ENCODE measurements around the gene NDUFAB1. TPM values are rescaled to one million over a fixed set of nuclear protein-coding genes. Genes with fewer than 3 reads are reported as not detected.
"Not testable (repeated sequence)": the region's sequence is repeated elsewhere in the genome, so short reads cannot be mapped to it uniquely, and the experiment has no call there.

Gene NDUFAB1
- total and polyA plus RNA-seq, 12 donors, result 67.6 to 306 (median 126) TPM

DNA sequence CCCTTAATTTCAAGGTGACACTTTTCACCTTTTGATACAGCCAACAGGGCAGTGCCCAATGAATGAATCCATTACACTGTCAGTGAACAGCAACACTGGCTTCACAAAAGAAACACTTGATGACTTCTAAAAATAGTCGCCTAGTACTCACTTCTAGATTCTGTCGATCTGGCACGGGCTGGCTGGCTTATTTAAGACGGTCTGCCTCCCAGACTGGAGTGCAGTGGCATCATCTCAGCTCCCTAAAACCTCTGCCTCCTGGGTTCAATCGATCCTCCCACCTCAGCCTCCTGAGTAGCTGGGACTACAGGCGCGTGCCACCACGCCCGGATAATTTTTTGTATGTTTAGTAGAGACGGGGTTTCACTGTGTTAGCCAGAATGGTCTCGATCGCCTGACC lies 1.9 kb downstream of the NDUFAB1 start:
- H3K4me3 ChIP-seq, result no peak overlapping the region
- intact Hi-C loops (cut with DNase I), result no loop called here
- DNase-seq, result no peak
- TF ChIP-seq POLR2A (IDR thresholded peaks at IDR 0.05), result no peak
- TF ChIP-seq, protein P1, sequence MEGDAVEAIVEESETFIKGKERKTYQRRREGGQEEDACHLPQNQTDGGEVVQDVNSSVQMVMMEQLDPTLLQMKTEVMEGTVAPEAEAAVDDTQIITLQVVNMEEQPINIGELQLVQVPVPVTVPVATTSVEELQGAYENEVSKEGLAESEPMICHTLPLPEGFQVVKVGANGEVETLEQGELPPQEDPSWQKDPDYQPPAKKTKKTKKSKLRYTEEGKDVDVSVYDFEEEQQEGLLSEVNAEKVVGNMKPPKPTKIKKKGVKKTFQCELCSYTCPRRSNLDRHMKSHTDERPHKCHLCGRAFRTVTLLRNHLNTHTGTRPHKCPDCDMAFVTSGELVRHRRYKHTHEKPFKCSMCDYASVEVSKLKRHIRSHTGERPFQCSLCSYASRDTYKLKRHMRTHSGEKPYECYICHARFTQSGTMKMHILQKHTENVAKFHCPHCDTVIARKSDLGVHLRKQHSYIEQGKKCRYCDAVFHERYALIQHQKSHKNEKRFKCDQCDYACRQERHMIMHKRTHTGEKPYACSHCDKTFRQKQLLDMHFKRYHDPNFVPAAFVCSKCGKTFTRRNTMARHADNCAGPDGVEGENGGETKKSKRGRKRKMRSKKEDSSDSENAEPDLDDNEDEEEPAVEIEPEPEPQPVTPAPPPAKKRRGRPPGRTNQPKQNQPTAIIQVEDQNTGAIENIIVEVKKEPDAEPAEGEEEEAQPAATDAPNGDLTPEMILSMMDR (IDR thresholded peaks at IDR 0.05), result no peak
- no peak overlapping the region for H3K27ac ChIP-seq
- H3K9me3 ChIP-seq (replicated peaks in 1 of 3), result no peaks in the 10 kb centered on the region
- no peaks in the 10 kb centered on the region for H3K27me3 ChIP-seq
- WGBS, 4 donors, result 87 to 99% (median 96%) methylated on average over 9 to 12 of the region's 12 CpGs
- peaks cover 0 to 36% of the 10 kb centered on the region in 2 donors for H3K36me3 ChIP-seq (replicated peaks in 1 of 2)
- peaks cover 12 to 17% of the 10 kb centered on the region in 2 donors for H3K4me1 ChIP-seq (replicated peaks in 1 of 2)

DNA sequence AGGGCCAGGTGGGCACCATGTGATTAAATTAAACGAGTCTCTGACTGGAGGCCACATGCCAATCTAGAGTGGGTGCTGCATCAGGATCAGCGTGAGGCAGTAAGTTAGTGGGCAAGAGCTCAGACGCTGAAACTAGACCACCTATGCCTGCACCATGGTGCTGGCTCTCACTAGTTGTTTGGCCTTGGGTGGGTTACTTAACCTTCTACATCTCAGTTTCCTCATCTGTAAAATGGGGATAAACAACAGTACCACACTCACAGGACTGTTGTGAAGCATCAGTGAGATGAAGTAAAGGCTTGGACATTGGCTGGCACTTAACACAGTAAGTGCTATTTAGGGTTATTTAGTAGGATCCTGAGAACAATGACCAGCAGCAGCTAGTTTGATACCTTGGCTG lies 5.9 kb downstream of the NDUFAB1 start:
- Histone ChIP-seq H3K36me3 (replicated peaks in 1 of 2) (peaks cover 0 to 74% of the 10 kb centered on the region in 2 donors), H3K4me1 (replicated peaks in 1 of 2) (peaks cover 9 to 13% of the 10 kb centered on the region in 2 donors), H3K27me3 (no peaks in the 10 kb centered on the region), H3K4me3 (no peak overlapping the region), H3K9me3 (replicated peaks in 1 of 3) (no peaks in the 10 kb centered on the region), H3K27ac (no peak overlapping the region)
- intact Hi-C loops (cut with DNase I), result no loop called here
- no peak for DNase-seq
- 92 to 100% (median 97%) methylated on average over 2 to 3 of the region's 3 CpGs for WGBS, 4 donors
- TF ChIP-seq, protein P1 (IDR thresholded peaks at IDR 0.05), result no peak
- TF ChIP-seq POLR2A (IDR thresholded peaks at IDR 0.05), result no peak

DNA sequence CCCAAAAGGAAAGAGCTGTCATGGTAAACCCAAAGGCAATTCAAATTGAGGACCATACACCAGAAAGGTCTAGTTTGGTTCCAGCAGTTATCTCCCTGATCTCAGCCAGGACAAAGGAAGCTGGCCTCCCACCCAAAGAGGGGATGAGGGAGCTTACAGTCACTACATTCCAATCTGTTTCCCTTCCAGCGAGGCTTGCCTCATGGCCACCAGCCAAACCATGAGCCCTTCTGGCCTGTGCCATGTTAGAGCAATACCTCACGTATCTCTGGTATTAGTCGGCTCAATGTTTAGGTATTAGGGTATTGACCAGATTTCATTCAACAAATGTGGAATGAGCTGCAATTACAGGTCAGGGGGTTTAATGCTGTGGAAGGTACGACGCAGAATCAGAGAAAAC lies 8.4 kb downstream of the NDUFAB1 start:
- Histone ChIP-seq H3K27ac (no peak overlapping the region), H3K4me3 (no peak overlapping the region), H3K27me3 (no peaks in the 10 kb centered on the region), H3K9me3 (replicated peaks in 1 of 3) (no peaks in the 10 kb centered on the region), H3K4me1 (replicated peaks in 1 of 2) (no peaks in the 10 kb centered on the region), H3K36me3 (replicated peaks in 1 of 2) (peaks cover 0 to 79% of the 10 kb centered on the region in 2 donors)
- no peak for DNase-seq
- intact Hi-C loops (cut with DNase I), result no loop called here
- TF ChIP-seq, protein P1 (IDR thresholded peaks at IDR 0.05), result no peak
- no peak for TF ChIP-seq POLR2A (IDR thresholded peaks at IDR 0.05)
- 83 to 89% (median 83%) methylated on average over 5 of the region's 5 CpGs for WGBS, 4 donors

DNA sequence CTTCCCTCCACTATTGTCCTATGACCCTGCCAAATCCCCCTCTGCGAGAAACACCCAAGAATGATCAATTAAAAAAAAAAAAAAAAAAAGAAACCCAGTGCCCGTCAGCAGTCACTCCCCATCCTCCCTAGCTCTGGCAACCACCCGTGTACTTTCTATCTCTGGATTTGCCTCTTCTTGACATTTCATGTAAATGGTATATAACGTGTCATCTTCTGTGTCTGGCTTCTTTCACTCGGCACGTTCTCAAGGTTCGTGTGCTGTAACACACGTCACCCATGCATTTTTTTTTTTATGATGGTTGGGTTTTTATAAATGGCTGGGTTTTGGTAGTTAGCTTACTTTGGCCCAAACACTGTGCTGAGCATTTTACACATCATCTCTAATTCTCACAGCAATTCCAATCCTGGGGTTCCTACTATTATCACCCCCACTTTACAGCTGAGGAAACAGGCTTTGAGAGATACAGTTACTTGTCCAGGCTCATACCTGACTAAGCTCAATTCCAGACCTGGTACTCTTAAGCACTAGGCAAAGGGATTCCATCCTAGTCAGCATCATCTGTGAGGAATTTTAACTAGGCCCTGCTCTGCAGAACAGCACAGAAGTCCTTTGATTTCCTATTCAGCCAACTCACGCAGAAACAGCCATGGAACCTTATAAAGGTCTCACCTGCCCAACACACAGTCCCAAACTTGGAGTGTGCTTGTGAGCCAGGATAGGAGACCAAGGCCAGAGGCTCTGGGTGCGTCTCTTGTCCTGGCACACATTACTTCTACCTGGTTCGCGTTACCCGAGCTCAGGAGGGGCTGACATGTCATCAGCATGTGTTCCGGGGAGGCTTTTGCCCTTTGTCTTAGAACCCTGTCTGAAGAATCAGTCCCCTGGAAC lies 11.7 kb downstream of the NDUFAB1 start:
- no peak overlapping the region for H3K27ac ChIP-seq
- no peaks in the 10 kb centered on the region for H3K27me3 ChIP-seq
- intact Hi-C loops (cut with DNase I), result no loop called here
- no peak overlapping the region for H3K4me3 ChIP-seq
- DNase-seq, result no peak
- TF ChIP-seq POLR2A (IDR thresholded peaks at IDR 0.05), result no peak
- TF ChIP-seq, protein P1 (IDR thresholded peaks at IDR 0.05), result no peak
- H3K36me3 ChIP-seq (replicated peaks in 1 of 2), result peaks cover 0 to 80% of the 10 kb centered on the region in 2 donors
- H3K4me1 ChIP-seq (replicated peaks in 1 of 2), result no peaks in the 10 kb centered on the region
- 75 to 91% (median 84%) methylated on average over 12 to 13 of the region's 14 CpGs for WGBS, 4 donors
- no peaks in the 10 kb centered on the region for H3K9me3 ChIP-seq (replicated peaks in 1 of 3)

DNA sequence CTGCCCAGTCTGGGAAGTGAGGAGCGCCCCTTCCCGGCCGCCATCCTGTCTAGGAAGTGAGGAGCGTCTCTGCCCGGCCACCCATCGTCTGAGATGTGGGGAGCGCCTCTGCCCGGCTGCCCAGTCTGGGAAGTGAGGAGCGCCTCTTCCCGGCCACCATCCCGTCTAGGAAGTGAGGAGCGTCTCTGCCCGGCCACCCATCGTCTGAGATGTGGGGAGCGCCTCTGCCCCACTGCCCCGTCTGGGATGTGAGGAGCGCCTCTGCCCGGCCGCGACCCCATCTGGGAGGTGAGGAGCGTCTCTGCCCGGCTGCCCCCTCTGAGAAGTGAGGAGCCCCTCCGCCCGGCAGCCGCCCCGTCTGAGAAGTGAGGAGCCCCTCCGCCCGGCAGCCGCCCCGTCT lies 12.8 kb downstream of the NDUFAB1 start:
- H3K4me3 ChIP-seq; H3K27ac ChIP-seq; H3K4me1 ChIP-seq (replicated peaks in 1 of 2); intact Hi-C loops (cut with DNase I); H3K27me3 ChIP-seq; DNase-seq; H3K9me3 ChIP-seq (replicated peaks in 1 of 3): not testable (repeated sequence)
- WGBS, 4 donors, result 93 to 95% methylated on average over 23 to 26 of the region's 30 CpGs; no CpG with 5 or more reads in 2 of the 4 donors
- H3K36me3 ChIP-seq (replicated peaks in 1 of 2), result peaks cover 0 to 69% of the 10 kb centered on the region in 2 donors

All from adrenal gland (tissue), 12 donors.